ENCODE data around the gene CTU1.

Gene CTU1

GRCh38 chr19:51131780-51132680 is 23.8 kb upstream of the CTU1 start:
- DNase-seq: no peak

DNA sequence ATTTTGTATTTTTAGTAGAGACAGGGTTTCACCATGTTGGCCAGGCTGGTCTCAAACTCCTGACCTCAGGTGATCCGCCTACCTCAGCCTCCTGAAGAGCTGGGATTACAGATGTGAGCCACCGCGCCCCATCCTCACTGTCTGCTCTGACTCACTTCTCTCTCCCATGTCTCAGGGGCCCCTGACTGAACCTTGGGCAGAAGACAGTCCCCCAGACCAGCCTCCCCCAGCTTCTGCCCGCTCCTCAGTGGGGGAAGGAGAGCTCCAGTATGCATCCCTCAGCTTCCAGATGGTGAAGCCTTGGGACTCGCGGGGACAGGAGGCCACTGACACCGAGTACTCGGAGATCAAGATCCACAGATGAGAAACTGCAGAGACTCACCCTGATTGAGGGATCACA is 21.5 kb upstream of the CTU1 start:
- no peak for DNase-seq

GRCh38 chr19:51128227-51128626 is 20.0 kb upstream of the CTU1 start:
- no peak for DNase-seq

GRCh38 chr19:51127755-51128154 is 19.5 kb upstream of the CTU1 start:
- DNase-seq: no peak

DNA sequence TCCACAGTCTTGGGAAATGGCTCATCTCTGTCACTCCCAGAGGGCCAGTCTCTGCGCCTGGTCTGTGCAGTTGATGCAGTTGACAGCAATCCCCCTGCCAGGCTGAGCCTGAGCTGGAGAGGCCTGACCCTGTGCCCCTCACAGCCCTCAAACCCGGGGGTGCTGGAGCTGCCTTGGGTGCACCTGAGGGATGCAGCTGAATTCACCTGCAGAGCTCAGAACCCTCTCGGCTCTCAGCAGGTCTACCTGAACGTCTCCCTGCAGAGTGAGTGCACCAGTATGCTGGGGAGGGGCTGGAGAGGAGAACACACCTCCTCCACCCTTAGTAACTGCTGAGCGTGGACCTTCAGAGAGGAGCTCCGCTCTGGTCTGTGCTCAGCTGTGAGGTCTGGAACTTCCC is 18.8 kb upstream of the CTU1 start:
- DNase-seq: no peak

DNA sequence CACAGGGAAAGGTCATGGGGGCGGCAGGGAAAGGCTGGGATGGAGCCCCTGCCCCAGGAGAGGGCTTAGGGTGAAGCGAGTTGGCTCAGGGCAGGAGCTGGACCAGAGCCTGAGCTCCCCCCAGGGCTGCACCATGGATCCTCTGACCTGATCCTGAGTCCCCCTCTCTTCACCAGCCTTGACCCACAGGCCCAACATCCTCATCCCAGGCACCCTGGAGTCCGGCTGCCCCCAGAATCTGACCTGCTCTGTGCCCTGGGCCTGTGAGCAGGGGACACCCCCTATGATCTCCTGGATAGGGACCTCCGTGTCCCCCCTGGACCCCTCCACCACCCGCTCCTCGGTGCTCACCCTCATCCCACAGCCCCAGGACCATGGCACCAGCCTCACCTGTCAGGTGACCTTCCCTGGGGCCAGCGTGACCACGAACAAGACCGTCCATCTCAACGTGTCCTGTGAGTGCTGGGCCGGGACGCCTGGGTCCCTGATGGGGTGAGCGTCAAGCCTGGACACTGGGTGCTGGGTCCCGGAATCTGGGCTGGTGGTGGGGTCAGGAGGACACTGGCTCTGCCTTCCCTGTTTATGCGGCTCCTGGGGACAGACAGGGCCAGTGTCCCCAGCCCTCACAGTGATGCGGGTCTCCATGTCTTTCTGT is 17.3 kb upstream of the CTU1 start:
- DNase-seq: no peak

DNA sequence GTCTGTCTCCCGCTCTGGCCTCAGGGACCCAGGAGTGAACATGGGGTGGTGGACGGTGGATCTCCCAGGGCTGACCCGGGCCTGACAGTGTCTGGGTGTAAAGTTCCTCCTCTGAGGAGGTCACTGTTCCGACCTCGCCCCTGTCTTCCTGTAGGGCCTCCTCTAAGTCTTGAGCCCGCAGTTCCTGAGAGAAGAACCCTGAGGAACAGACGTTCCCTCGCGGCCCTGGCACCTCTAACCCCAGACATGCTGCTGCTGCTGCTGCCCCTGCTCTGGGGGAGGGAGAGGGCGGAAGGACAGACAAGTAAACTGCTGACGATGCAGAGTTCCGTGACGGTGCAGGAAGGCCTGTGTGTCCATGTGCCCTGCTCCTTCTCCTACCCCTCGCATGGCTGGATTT is 16.5 kb upstream of the CTU1 start, which contains the start of gene SIGLEC9:
SIGLEC9 (plus strand) TSS at position 178 of the 400 bp plus-strand sequence; CDS start at position 247, 69 bp downstream.
- no peak for DNase-seq

- no peak for DNase-seq
Observed at GRCh38 chr19:51124216-51124615, 16.0 kb upstream of the CTU1 start.

GRCh38 chr19:51123802-51124201 is 15.6 kb upstream of the CTU1 start:
- no peak for DNase-seq

GRCh38 chr19:51123381-51123800 is 15.2 kb upstream of the CTU1 start:
- DNase-seq: no peak

- DNase-seq: no peak
Observed at GRCh38 chr19:51122112-51122981, 14.1 kb upstream of the CTU1 start.

GRCh38 chr19:51121257-51121656 is 13.0 kb upstream of the CTU1 start:
- DNase-seq: no peak

GRCh38 chr19:51120160-51120559 is 12.0 kb upstream of the CTU1 start:
- no peak for DNase-seq

DNA sequence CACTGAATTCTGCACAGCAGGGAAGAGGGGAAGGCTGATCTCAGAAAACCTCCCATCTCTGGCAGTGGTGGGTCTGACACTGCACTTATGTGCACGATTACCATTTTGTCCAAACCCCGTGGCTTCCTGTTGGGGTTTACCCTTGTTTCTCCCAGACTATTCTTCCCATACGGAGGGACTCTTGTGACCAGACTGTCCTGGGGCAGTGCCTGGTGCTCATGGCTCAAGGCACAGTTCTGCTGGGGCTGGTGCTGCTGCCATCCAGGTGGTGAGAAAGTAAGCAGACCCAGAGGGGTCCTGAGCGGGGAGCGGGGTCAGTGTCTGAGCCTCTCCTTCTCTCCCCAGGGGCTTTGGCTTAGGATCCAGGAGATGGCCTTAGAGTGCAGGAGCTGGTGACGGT is 11.4 kb upstream of the CTU1 start:
- no peak for DNase-seq

- no peak for DNase-seq
Observed at GRCh38 chr19:51119101-51119500, 10.9 kb upstream of the CTU1 start.

DNA sequence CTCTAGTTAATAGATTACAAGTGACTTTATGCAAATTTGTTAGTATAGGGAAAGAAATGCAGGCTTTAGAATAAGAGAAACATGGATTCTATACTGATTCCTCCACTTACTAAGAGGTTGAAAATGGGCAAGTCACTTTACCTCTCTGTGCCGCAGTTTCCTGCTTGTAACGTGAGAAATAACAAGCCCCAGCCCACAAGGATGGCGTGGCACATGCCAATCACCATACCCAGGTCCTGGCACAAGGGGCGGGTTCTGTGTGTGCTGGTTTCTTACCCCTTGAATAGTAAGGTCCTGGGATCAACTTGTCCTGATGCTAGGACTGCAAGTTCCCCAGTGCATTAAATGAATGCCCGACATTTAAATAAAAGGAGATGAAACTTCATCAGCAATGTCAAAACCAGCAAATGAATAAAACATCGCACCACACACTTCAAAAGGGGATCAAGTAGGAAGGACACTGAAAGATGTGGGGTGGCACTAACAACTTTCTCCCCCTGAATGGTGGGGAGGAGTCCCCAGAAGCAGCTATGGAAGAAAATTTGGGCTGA is 8.6 kb upstream of the CTU1 start:
- DNase-seq: no peak

GRCh38 chr19:51114087-51114729 is 6.0 kb upstream of the CTU1 start:
- DNase-seq: no peak

DNA sequence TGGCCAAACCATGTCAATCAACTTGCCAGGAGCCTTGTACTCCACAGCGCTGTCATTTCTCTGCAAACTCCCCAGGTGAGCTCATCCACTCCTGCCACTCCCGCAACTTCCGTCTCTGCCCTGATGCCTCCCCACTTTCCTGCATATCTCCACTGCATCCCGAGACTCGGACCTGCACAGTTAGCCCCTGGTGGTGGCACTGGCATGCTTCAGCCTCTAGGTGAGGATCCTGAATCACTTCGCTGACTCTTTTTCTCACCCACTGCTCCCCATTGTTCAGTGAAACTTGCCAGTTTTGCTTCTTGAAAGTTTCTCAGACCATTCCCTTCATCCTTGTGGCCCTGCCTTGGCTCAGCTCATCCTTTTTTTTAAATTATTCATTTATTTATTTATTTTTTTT is 3.4 kb upstream of the CTU1 start:
- no peak for DNase-seq

- no peak for DNase-seq
Observed at GRCh38 chr19:51110666-51110971, 2.4 kb upstream of the CTU1 start.

DNA sequence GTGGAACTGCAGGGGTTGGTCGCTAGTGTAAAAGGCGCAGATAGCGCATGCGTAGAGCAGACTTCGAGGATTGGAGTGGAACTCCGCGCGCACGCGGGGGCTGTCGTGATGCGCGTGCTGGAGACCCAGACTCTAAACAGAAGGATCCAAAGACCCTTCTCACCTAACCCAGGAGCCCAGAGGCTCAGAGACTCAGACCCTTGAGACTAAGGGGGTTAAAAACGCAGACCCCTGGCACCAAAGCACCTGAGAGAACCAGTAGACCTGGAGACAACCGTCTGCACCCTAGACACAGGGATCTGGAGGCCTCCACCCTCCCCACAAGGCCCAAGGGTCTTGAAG is 567 bp upstream of the CTU1 start:
- no peak for DNase-seq

DNA sequence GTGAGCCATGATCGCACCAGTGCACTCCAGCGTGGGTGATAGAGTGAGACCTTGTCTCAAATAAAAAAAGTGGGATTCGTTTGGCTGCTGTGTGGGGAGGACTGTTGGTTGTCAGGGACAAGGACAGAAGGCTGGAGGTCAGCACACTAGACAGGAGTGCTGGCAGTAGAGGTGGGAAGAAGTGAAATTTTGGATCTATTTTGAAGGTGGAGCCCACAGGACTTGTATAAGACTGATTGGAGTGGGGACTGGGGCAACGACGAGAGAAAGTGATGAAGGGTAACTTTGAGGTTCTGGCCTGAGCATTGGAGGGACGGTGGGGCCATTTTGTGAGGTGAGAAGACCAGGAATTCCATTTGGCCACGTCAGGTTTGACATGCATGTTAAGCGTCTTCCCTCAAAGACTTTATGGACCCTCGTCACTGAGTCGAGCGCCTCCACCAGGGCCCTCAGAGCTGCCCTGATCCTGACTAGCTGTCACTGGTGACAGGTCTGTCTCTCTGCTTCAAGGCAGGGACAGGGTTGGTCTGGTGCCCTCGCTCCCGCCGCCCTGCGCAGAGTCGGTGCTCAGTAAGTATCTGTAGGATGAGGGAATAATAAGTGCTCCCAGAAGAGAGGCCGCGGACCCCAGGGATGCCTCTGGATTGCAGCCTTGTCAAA is 673 bp downstream of the CTU1 start:
- no peak for DNase-seq

DNA sequence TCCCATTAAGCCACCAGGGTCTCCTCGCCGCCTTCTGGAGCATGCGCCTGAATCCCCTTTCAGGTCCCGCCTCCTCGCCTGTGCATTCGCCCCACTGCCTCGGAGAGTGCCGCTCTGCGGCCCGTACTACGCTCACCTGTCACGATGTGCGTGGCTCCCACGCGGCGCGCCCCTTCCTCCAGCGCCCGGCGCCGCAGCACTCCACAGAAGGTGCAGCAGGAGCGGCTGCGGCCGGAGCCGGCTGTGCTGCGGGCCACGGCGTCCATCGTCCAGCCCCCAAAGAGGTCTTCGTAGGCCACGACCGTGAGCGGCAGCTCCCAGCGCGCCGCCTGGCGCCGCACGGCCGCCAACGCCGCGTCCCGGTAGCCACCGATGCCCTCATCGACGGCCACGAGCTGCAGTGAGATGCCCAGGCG is 4.3 kb downstream of the CTU1 start:
- no peak for DNase-seq
